ENCODE data around the gene KCNN3. TPM values are rescaled to one million over a fixed set of nuclear protein-coding genes. Genes with fewer than 3 reads are reported as not detected.

Gene KCNN3
- total and polyA plus RNA-seq, 2 donors (not counting 1 experiment from before 2014, with no cell fraction given): 0.17 to 0.82 TPM

- peaks cover 0 to 4% (median 0%) of the 10 kb centered on the region in 4 experiments for H3K27me3 ChIP-seq (replicated peaks in 1 of 4; ENCODE audit: control extremely low read depth in 1 of 4, control insufficient read depth in 3 of 4, insufficient read depth in 4 of 4, low read length in 3 of 4)
- DNase-seq (no peak), ATAC-seq (ENCODE audit: low read depth) (no peak)
- no peaks in the 10 kb centered on the region for H4K20me1 ChIP-seq (ENCODE audit: control insufficient read depth, insufficient read depth, low read length, poor library complexity, severe bottlenecking)
- Mint-ChIP-seq H3K9me3 (ENCODE audit: insufficient read depth) (no peaks in the 10 kb centered on the region), H3K27ac (no peak overlapping the region), H3K4me3 (no peak overlapping the region), H3K27me3 (peaks cover 23% of the 10 kb centered on the region), H3K4me1 (peaks cover 13% of the 10 kb centered on the region)
- 64% methylated on average over 3 of the region's 3 CpGs for WGBS (ENCODE audit: insufficient coverage)
- H3K9me3 ChIP-seq (ENCODE audit: control extremely low read depth in 1 of 3, control insufficient read depth in 2 of 3, insufficient read depth in 1 of 3, low read length in 2 of 3): no peaks in the 10 kb centered on the region
- H3K9ac ChIP-seq (ENCODE audit: low read length): no peak overlapping the region
- TF ChIP-seq EZH2 (IDR thresholded peaks at IDR 0.05; ENCODE audit: borderline replicate concordance, insufficient read depth, low read depth, low read length, poor library complexity, severe bottlenecking) (no peak), CTCF (IDR thresholded peaks at IDR 0.05) (no peak)
- H3K4me3 ChIP-seq (ENCODE audit: control extremely low read depth in 1 of 5, extremely low read depth in 1 of 5, insufficient read depth in 1 of 5, low read depth in 2 of 5, low read length in 4 of 5): no peak overlapping the region
- CTCF ChIA-PET: no interaction called here
- no peak overlapping the region for H2AFZ ChIP-seq (ENCODE audit: insufficient read depth, low read depth, low read length, poor library complexity, severe bottlenecking)
- H3K27ac ChIP-seq (ENCODE audit: low read length in 2 of 2): no peak overlapping the region
- POLR2A ChIA-PET: no interaction called here
- peaks cover 0 to 9% of the 10 kb centered on the region in 2 donors for H3K4me1 ChIP-seq (ENCODE audit: control insufficient read depth in 2 of 2, insufficient read depth in 2 of 2, low read length in 2 of 2)
- intact Hi-C loops (cut with micrococcal nuclease): no loop called here
- H3K4me2 ChIP-seq (replicated peaks; ENCODE audit: low read depth, low read length, poor library complexity, severe bottlenecking): no peak overlapping the region
- no peaks in the 10 kb centered on the region for H3K36me3 ChIP-seq (replicated peaks in 1 of 2; ENCODE audit: control extremely low read depth in 1 of 2, control insufficient read depth in 1 of 2, extremely low read depth in 1 of 2, insufficient read depth in 2 of 2, low read length in 1 of 2)
- no peaks in the 10 kb centered on the region for H3K79me2 ChIP-seq (ENCODE audit: control insufficient read depth, insufficient read depth, low read length)
Measured at GRCh38 chr1:154845174-154845573, 24.9 kb downstream of the KCNN3 start.

- CTCF ChIA-PET: no interaction called here
- Histone ChIP-seq H3K79me2 (ENCODE audit: control insufficient read depth, insufficient read depth, low read length) (no peaks in the 10 kb centered on the region), H2AFZ (ENCODE audit: insufficient read depth, low read depth, low read length, poor library complexity, severe bottlenecking) (no peak overlapping the region), H3K9me3 (ENCODE audit: control extremely low read depth in 1 of 3, control insufficient read depth in 2 of 3, insufficient read depth in 1 of 3, low read length in 2 of 3) (no peaks in the 10 kb centered on the region), H3K9ac (ENCODE audit: low read length) (no peak overlapping the region), H3K4me1 (ENCODE audit: control insufficient read depth in 2 of 2, insufficient read depth in 2 of 2, low read length in 2 of 2) (peaks cover 0 to 9% of the 10 kb centered on the region in 2 donors), H3K36me3 (replicated peaks in 1 of 2; ENCODE audit: control extremely low read depth in 1 of 2, control insufficient read depth in 1 of 2, extremely low read depth in 1 of 2, insufficient read depth in 2 of 2, low read length in 1 of 2) (no peaks in the 10 kb centered on the region), H3K27ac (ENCODE audit: low read length in 2 of 2) (no peak overlapping the region), H3K27me3 (replicated peaks in 1 of 4; ENCODE audit: control extremely low read depth in 1 of 4, control insufficient read depth in 3 of 4, insufficient read depth in 4 of 4, low read length in 3 of 4) (peaks cover 0 to 4% (median 0%) of the 10 kb centered on the region in 4 experiments), H3K4me3 (ENCODE audit: control extremely low read depth in 1 of 5, extremely low read depth in 1 of 5, insufficient read depth in 1 of 5, low read depth in 2 of 5, low read length in 4 of 5) (no peak overlapping the region), H3K4me2 (replicated peaks; ENCODE audit: low read depth, low read length, poor library complexity, severe bottlenecking) (no peak overlapping the region), H4K20me1 (ENCODE audit: control insufficient read depth, insufficient read depth, low read length, poor library complexity, severe bottlenecking) (no peaks in the 10 kb centered on the region)
- Mint-ChIP-seq H3K27ac (no peak overlapping the region), H3K9me3 (ENCODE audit: insufficient read depth) (no peaks in the 10 kb centered on the region), H3K4me3 (no peak overlapping the region), H3K4me1 (peaks cover 13% of the 10 kb centered on the region), H3K27me3 (peaks cover 23% of the 10 kb centered on the region)
- no peak for ATAC-seq (ENCODE audit: low read depth)
- POLR2A ChIA-PET: no interaction called here
- TF ChIP-seq CTCF (IDR thresholded peaks at IDR 0.05) (no peak), EZH2 (IDR thresholded peaks at IDR 0.05; ENCODE audit: borderline replicate concordance, insufficient read depth, low read depth, low read length, poor library complexity, severe bottlenecking) (no peak)
- no peak for DNase-seq
- 74% methylated on average over 8 of the region's 10 CpGs for WGBS (ENCODE audit: insufficient coverage)
- intact Hi-C loops (cut with micrococcal nuclease): no loop called here
Measured at GRCh38 chr1:154844297-154844681, 25.8 kb downstream of the KCNN3 start.

Measured in B cell (primary cell).